Uterus (tissue), 4 donors: Measurements from ENCODE around the gene PLXNC1. TPM values are rescaled to one million over a fixed set of nuclear protein-coding genes. Genes with fewer than 3 reads are reported as not detected.
A peak's percentile ranks its signal among the peaks of the same experiment; 100 is the strongest.

Experiments
- DNase-seq, 2 donors: peaks; one replicate each; pipeline ENCODE4 v3.0.0-alpha.2; 2019 to 2020
- H3K27ac ChIP-seq, 2 donors: fragments of 200-600 bp; sonication (generic); 1 replicate in 1 of 2; 2 replicates in 1 of 2; pipeline ENCODE4 v1.5.1; 2016 to 2018
- H3K27me3 ChIP-seq, 2 donors: fragments of 200-600 bp; sonication (generic); one replicate each; pipeline ENCODE4 v1.5.1; 2018 to 2019; ENCODE audit warnings: control low read depth in 1 of 2
- H3K36me3 ChIP-seq, 2 donors: fragments of 200-600 bp; sonication (generic); one replicate each; pipeline ENCODE4 v1.5.1; 2019; ENCODE audit warnings: control low read depth in 1 of 2
- H3K4me1 ChIP-seq, 2 donors: fragments of 200-600 bp; sonication (generic); one replicate each; pipeline ENCODE4 v1.5.1; 2018 to 2019; ENCODE audit warnings: control low read depth in 1 of 2
- H3K4me3 ChIP-seq, 2 donors: fragments of 200-600 bp; sonication (generic); 1 replicate in 1 of 2; 2 replicates in 1 of 2; pipeline ENCODE4 v1.5.1; 2018 to 2019; ENCODE audit warnings: mild to moderate bottlenecking in 1 of 2
- H3K9me3 ChIP-seq, 2 donors: fragments of 200-600 bp; sonication (generic); one replicate each; pipeline ENCODE4 v1.5.1; 2019; ENCODE audit warnings: control low read depth in 1 of 2
- CTCF ChIP-seq, 4 experiments: fragments of 200-600 bp in 2 of 4; fragments of 450-650 bp in 2 of 4; sonication (generic) in 2 of 4; IDR thresholded peaks; one replicate each; pipeline ENCODE4 v1.5.1; 2016 to 2019; ENCODE audit warnings: antibody characterized with exemption in 4 of 4, mild to moderate bottlenecking in 2 of 4, moderate library complexity in 1 of 4
- POLR2A ChIP-seq, 2 donors: fragments of 450-650 bp; IDR thresholded peaks; one replicate each; pipeline ENCODE4 v1.6.1; 2016; ENCODE audit warnings: antibody characterized with exemption in 2 of 2, mild to moderate bottlenecking in 1 of 2, moderate library complexity in 1 of 2
- intact Hi-C: fragments of 100-400 bp; cut with DNase I; formaldehyde crosslinking; loops from one replicate; pipeline ENCODE4 v1.15.1; 2023; ENCODE audit warnings: low total_unique reads
- total RNA-seq, 4 donors: library from RNA; depleted of rRNA in 3 of 4; stranded (reverse); fragments of >200 nt in 3 of 4; gene quantifications; one replicate each; pipeline versions ENCODE4 v1.1.0 to v1.2.4, GENCODE V29; 2014 to 2023
- donor health status: DM: yes; HTN: yes; CAD: no.

Gene PLXNC1
- total RNA-seq, 4 donors from 2014 or later, result 11.6 to 23.8 (median 16.3) TPM

DNA sequence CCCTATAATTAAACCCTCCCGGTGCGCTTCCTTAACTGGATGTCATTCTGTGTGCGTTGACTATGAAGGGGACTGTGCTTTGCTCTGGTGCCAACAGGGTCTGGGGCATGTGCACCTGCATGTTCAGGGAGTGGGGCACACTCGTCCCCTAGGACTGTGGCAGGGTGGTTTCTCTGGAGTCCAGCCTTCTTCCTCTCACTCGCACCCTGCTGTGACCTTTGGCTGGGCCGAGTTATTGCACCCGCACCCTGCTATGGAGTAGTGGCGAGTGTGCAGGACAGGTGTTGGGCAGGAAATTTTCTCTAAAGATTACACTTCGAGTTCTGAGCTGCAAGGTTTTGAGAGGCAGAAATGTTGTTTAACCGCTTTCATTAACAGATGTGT lies 138.9 kb downstream of the PLXNC1 start:
- DNase-seq, result no peak
- no peaks in the 10 kb centered on the region for H3K36me3 ChIP-seq
- intact Hi-C loops, result no loop called here
- TF ChIP-seq CTCF (IDR thresholded peaks at IDR 0.05) (no peak), POLR2A (IDR thresholded peaks at IDR 0.05) (no peak)
- H3K9me3 ChIP-seq, result no peaks in the 10 kb centered on the region
- no peaks in the 10 kb centered on the region for H3K27me3 ChIP-seq
- H3K4me3 ChIP-seq, result no peak overlapping the region
- no peaks in the 10 kb centered on the region for H3K4me1 ChIP-seq
- H3K27ac ChIP-seq, result no peak overlapping the region

- H3K27ac ChIP-seq, result peak overlapping the region; percentile 79 to 80
- no peaks in the 10 kb centered on the region for H3K36me3 ChIP-seq
- peak; percentile 59 to 61 for DNase-seq
- no peaks in the 10 kb centered on the region for H3K27me3 ChIP-seq
- intact Hi-C loops, result no loop called here
- H3K4me1 ChIP-seq, result no peaks in the 10 kb centered on the region
- no peak overlapping the region for H3K4me3 ChIP-seq
- H3K9me3 ChIP-seq, result no peaks in the 10 kb centered on the region
- no peak for TF ChIP-seq CTCF (IDR thresholded peaks at IDR 0.05)
- no peak for TF ChIP-seq POLR2A (IDR thresholded peaks at IDR 0.05)
These were observed 141.3 kb downstream of the PLXNC1 start for GRCh38 chr12:94289461-94290312.

DNA sequence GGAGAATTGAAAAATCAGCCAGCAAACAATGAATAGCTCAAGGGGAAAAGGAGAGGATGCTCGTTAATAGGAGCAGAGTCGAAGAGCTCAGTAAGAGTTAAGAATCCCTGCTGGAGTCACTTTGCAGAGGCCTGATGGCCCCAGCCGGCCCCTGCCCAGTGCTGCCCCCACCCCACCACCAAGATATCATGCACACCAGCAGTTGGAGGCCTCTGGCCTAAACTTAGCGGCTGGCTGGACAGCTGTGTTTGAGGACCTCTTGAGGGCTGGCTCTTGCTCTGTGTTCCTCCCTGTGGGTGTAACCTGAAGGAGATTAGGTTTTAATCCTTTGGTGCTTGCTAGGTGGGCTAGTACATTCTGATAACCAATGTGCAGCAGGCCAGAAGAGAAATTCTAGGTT lies 142.0 kb downstream of the PLXNC1 start:
- peak in 1 of 2 donors; percentile 28 for DNase-seq
- no peaks in the 10 kb centered on the region for H3K27me3 ChIP-seq
- H3K36me3 ChIP-seq, result no peaks in the 10 kb centered on the region
- peak overlapping the region; percentile 79 to 80 for H3K27ac ChIP-seq
- TF ChIP-seq POLR2A (IDR thresholded peaks at IDR 0.05), result no peak
- no peak for TF ChIP-seq CTCF (IDR thresholded peaks at IDR 0.05)
- intact Hi-C loops, result no loop called here
- H3K4me3 ChIP-seq, result no peak overlapping the region
- H3K9me3 ChIP-seq, result no peaks in the 10 kb centered on the region
- no peaks in the 10 kb centered on the region for H3K4me1 ChIP-seq

GRCh38 chr12:94297096-94297699 lies 148.8 kb downstream of the PLXNC1 start:
- Histone ChIP-seq H3K27ac (peak overlapping the region; percentile 20 to 52), H3K4me3 (no peak overlapping the region), H3K4me1 (peaks cover 0 to 7% of the 10 kb centered on the region in 2 donors), H3K27me3 (no peaks in the 10 kb centered on the region), H3K9me3 (no peaks in the 10 kb centered on the region), H3K36me3 (no peaks in the 10 kb centered on the region)
- no peak for TF ChIP-seq POLR2A (IDR thresholded peaks at IDR 0.05)
- TF ChIP-seq CTCF (IDR thresholded peaks at IDR 0.05), result no peak
- intact Hi-C loops, result no loop called here
- DNase-seq, result no peak

DNA sequence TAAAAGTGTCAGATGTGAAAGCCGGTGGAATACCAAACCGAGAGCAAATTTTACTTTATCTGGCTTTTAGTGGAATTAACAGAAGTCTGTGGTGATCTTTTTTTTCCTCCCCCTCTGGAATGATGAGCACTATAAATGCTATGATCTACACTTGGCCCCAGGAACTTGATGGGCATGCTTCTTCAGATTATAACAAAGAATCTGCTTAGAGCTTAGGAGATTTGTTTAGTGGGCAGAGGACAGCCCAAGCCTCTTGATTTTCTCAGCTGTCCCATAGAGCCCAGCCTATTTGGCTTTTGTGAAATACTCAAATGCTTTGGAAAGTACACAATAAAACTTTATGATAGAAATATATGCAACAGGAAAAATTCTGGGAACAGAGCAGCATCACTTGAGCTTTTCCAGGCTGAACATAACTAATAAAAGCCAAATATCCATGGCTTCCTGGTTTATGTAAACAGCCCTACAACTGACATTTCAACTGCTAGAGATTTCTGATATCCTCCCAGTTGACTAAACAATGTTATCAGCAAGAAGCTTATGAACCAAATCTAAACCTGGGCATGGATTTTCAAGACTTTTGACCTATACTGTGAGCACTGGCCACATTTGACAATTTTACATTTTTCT lies 149.6 kb downstream of the PLXNC1 start:
- Histone ChIP-seq H3K9me3 (no peaks in the 10 kb centered on the region), H3K4me1 (peaks cover 0 to 7% of the 10 kb centered on the region in 2 donors), H3K27ac (peak overlapping the region; percentile 37 to 52), H3K4me3 (no peak overlapping the region), H3K36me3 (no peaks in the 10 kb centered on the region), H3K27me3 (no peaks in the 10 kb centered on the region)
- DNase-seq, result no peak
- intact Hi-C loops, result no loop called here
- TF ChIP-seq POLR2A (IDR thresholded peaks at IDR 0.05) (no peak), CTCF (IDR thresholded peaks at IDR 0.05) (no peak)
